Left hindlimb (tissue), 1 donor: ENCODE data around the gene VIPAS39.
A peak's percentile ranks its signal among the peaks of the same experiment; 100 is the strongest.

Experiments used
- DNase-seq: peaks from one replicate; pipeline ENCODE4 v3.0.0-alpha.2; 2018

Gene VIPAS39

GRCh38 chr14:77400216-77400615 is 57.2 kb downstream of the VIPAS39 start:
- no peak for DNase-seq

DNA sequence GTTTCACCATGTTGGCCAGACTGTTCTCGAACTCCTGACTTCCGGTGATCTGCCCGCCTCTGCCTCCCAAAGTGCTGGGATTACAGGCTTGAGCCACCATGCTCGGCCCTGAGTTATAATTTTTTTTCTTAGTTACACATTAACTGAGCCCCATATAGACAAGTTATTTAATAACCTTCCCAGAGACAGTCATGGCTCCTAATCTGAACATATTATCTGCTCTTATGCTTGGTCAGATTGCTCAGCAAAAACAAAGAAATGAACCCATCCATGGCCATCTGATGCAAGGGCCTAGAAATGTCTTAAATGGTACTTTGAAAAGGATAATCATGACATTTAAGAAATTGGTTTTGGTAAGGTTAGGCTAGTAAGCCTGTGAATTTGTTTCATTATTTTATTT is 67.2 kb downstream of the VIPAS39 start:
- DNase-seq, result no peak

DNA sequence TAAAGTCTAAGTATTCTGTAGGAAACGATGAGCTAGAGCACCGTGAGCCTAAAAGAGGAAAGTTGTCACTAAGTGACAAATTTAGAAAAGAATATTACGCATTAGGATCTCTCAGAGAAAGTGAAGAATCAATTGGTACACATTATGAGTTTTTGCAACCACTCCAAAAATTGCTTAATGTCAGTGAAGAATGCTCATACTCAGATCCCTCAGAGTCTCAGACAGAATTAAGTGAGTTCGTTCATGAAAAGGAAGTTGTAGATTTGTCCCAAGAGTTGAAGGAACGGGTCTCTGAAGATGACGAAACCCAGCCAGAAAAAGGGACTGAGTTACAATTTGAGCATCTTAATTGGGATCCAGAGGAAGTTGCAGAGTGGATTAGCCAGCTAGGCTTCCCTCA is 78.7 kb downstream of the VIPAS39 start:
- no peak for DNase-seq

DNA sequence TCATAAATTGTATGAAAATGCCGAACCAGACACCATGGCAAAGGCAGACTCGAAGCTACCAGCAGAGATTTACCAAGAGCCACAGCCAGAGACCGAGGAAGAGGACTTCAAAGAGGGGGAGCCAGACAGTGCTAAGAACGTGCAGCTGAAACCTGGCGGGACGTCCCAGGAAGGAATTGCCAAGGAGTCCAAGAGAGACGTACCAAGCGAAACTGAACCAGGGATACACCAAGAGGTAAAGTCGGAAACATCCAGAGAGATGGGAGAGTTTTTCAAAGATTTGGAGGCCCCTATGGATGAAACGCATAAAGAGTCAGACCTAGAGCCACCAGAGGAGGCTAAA is 79.9 kb downstream of the VIPAS39 start:
- DNase-seq, result no peak

DNA sequence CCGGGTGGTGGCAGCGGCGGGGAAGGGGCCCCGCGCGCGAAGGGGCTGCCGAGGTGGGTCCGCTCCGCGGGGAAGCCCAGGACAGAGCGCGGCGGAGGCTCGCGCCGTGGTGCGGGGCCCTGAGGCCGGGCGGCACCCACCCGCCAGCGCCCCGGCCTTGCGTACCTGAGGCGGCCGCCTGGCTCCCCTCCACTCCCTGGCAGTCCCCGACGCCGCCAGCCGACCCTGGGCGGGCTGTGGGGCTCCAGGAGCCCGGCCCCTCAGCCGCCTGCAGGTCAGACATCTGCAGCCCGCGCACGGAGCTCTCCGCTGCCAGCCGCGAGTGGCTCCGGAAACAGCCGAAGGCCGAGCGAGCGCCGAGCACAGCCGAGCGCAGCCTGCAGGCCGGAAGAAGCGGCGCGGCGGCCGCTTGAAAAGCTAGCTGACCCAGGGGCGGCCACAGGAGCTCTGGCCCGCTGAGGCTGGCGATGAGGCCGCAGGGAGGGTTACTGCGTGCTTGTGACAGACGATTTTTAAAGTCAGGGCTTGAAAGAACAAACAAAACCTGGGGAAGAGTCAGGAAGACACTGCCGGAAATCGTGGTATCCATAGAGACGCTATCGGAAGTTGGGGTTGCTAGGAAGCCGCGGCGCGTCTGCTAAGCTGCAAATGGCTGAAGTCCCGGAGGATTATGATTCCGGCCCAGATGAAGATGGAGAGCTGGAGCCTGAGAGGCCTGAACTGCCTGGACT is 80.5 kb downstream of the VIPAS39 start, which contains the start of the genes SAMD15 and TMED8:
TSS of gene SAMD15 (plus strand) at position 609 of the 731 bp plus-strand sequence. CDS start at position 649, 40 bp downstream.
TSS of gene TMED8 (minus strand) at position 324 of the 731 bp plus-strand sequence. CDS start at position 283, 41 bp downstream.
- DNase-seq, result peak; percentile 91
